ENCODE measurements around the gene MEGF11. TPM values are rescaled to one million over a fixed set of nuclear protein-coding genes. Genes with fewer than 3 reads are reported as not detected.

MEGF11 gene
- total RNA-seq, 2 donors from 2014 or later, result 0.05 TPM; not detected in 1

GRCh38 chr15:66187271-66187670, 66.3 kb downstream of the MEGF11 start:
- no peak for DNase-seq (ENCODE audit: low spot score)
- intact Hi-C loops (cut with DNase I), result loop anchor here in 1 of 2 donors (1.0 kb wide), 1 partner anchor 43 kb away; no protein-coding TSS in a partner anchor

GRCh38 chr15:66186049-66186825, 67.3 kb downstream of the MEGF11 start:
- intact Hi-C loops (cut with DNase I), result no loop called here
- DNase-seq (ENCODE audit: low spot score), result no peak

- peak; percentile 38 for DNase-seq (ENCODE audit: low spot score)
- intact Hi-C loops (cut with DNase I), result no loop called here
Measured at GRCh38 chr15:66184936-66185790, 68.4 kb downstream of the MEGF11 start.

GRCh38 chr15:66184492-66184891, 69.1 kb downstream of the MEGF11 start:
- no peak for DNase-seq (ENCODE audit: low spot score)
- intact Hi-C loops (cut with DNase I), result no loop called here

- intact Hi-C loops (cut with DNase I), result no loop called here
- no peak for DNase-seq (ENCODE audit: low spot score)
Measured at GRCh38 chr15:66180531-66181097, 72.9 kb downstream of the MEGF11 start.

- intact Hi-C loops (cut with DNase I), result no loop called here
Measured at GRCh38 chr15:66178531-66178910, 75.0 kb downstream of the MEGF11 start.

GRCh38 chr15:66172324-66172980, 81.1 kb downstream of the MEGF11 start:
- intact Hi-C loops (cut with DNase I), result no loop called here
- DNase-seq (ENCODE audit: low spot score), result no peak

More at GRCh38 chr15:66178531-66178910, 75.0 kb downstream of the MEGF11 start:
- no peak for DNase-seq (ENCODE audit: low spot score)

GRCh38 chr15:66171841-66172240, 81.7 kb downstream of the MEGF11 start:
- intact Hi-C loops (cut with DNase I), result no loop called here
- DNase-seq (ENCODE audit: low spot score), result peak; percentile 68

GRCh38 chr15:66170716-66171115, 82.8 kb downstream of the MEGF11 start:
- intact Hi-C loops (cut with DNase I), result no loop called here
- no peak for DNase-seq (ENCODE audit: low spot score)

- intact Hi-C loops (cut with DNase I), result no loop called here
- DNase-seq (ENCODE audit: low spot score), result no peak
Measured at GRCh38 chr15:66170042-66170441, 83.5 kb downstream of the MEGF11 start.

- intact Hi-C loops (cut with DNase I), result no loop called here
- no peak for DNase-seq (ENCODE audit: low spot score)
Measured at GRCh38 chr15:66169625-66170024, 83.9 kb downstream of the MEGF11 start.

- intact Hi-C loops (cut with DNase I), result no loop called here
- DNase-seq (ENCODE audit: low spot score), result no peak
Measured at GRCh38 chr15:66169023-66169422, 84.5 kb downstream of the MEGF11 start.

- no peak for DNase-seq (ENCODE audit: low spot score)
- intact Hi-C loops (cut with DNase I), result no loop called here
Measured at GRCh38 chr15:66167854-66168253, 85.7 kb downstream of the MEGF11 start.

GRCh38 chr15:66165856-66166255, 87.7 kb downstream of the MEGF11 start:
- intact Hi-C loops (cut with DNase I), result no loop called here
- DNase-seq (ENCODE audit: low spot score), result no peak

GRCh38 chr15:66164788-66165187, 88.8 kb downstream of the MEGF11 start:
- intact Hi-C loops (cut with DNase I), result no loop called here
- no peak for DNase-seq (ENCODE audit: low spot score)

- intact Hi-C loops (cut with DNase I), result no loop called here
- no peak for DNase-seq (ENCODE audit: low spot score)
Measured at GRCh38 chr15:66163553-66163952, 90.0 kb downstream of the MEGF11 start.

GRCh38 chr15:66162286-66162685, 91.3 kb downstream of the MEGF11 start:
- intact Hi-C loops (cut with DNase I), result no loop called here
- DNase-seq (ENCODE audit: low spot score), result no peak

GRCh38 chr15:66161575-66162118, 91.9 kb downstream of the MEGF11 start:
- intact Hi-C loops (cut with DNase I), result no loop called here
- no peak for DNase-seq (ENCODE audit: low spot score)

GRCh38 chr15:66161108-66161507, 92.4 kb downstream of the MEGF11 start:
- intact Hi-C loops (cut with DNase I), result no loop called here
- no peak for DNase-seq (ENCODE audit: low spot score)
